DMS53 (cell line): ENCODE results near the gene GALNT10.

Experiments used
- DNase-seq: peaks from one replicate; lab custom pipeline; 2025; lab: John Stamatoyannopoulos, UW

The GALNT10 gene

DNA sequence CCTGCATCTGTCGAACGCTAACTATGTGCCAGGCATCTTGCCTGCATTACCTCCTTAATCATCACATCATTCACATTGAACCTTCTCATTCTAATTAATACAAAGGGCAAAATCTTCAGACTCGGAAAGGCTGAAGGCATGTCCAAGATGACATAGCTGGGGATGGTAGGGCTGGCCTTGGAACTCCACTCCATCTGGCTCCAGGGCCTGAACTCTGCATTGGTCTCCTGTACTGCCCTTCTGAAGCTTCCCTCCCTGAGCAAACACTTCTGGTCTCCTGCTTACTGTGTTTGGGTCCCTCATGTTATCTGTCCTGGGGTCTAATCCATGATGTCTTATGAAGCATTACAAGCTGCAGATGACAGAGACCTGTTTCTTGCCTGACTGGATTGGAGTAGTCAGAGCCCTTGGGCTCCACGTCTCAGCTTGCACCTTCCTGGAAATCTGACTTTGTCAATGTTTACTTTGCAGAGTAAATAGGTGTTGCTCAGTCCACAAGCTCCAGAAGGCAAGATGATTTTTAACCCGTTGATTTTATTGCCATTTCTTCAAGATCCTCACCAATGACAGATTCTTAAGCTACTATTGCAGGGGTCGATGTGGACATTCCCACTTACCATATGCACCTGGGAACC lies 106.1 kb downstream of the GALNT10 start:
- peak; percentile 31 for DNase-seq

DNA sequence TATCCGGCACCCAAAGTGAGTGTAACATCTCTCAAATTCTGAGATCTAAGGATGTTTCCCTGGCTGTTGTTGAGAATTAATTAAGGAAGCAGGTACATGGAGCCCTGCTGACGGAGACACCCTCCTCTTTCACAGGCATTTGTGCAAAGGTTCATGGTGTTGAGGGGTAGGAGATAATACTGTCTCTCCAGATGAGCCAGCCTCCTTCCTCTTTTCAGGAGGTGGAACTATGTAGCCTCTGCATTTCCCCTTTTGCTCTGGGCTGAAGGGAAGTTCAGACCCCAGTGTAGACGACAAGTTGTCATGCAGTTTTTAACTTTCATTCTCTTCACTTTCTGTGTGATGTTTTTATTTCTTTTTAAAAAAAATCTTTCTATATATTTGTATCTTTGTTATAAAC lies 107.5 kb downstream of the GALNT10 start:
- no peak for DNase-seq

- no peak for DNase-seq
Observed at GRCh38 chr5:154300207-154300883, 109.8 kb downstream of the GALNT10 start.

DNA sequence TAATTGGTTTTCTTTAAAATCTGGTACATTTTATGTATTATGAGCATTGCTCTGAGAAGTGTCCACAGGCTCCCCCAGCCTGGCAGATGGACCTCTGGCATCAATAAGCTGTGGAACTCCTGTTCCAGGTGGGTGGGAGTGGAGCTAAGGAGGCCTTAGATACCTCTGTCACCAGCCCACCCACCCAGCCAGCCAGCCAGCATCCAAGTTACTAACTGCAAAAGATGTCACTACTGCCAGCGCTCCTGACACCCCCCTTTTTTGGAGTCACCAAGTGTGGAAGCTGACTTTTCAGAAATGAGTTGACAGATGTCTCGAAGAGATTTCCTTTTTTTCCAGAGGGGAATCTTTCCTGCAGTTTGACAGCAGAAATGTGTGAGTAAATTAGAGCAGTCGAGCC lies 111.2 kb downstream of the GALNT10 start:
- DNase-seq, result no peak

DNA sequence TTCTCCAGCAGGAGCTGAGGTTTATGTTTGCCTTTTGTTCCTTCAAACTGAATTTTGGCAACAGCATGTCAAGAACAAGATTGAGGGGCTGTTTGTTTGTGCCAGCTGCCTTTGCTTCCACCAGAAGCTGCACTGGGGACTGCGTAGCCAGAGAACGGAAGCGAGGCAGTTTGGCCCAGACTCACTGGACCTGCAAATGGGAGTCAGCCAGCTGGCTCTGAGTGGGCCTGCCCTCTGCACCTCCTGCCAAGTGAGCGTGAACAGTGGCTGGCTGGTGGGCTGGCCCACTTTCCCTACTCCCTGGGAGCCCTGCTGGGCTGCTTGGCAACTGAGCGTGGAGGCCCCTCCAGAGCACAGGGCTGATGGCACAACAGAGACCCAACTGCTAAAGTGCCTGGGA lies 111.6 kb downstream of the GALNT10 start:
- no peak for DNase-seq

DNA sequence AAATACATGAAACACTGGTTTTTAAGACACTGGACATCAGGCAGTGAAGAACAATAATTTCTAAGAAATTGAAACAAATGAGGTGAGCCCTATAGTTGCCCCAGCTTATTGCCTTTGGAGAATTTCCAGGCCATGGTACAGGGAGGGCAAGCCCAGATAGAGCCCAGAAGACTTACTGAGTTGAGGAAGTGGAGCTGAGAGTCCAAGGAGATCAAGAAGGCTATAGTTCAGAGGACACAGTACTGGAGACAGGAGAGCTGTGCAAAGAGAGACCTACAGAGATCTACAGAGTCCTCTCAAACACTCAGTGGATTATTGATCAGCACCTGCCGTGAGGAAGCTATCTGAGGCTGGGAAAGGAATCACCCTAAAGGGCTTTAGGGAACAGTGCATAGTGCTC lies 112.6 kb downstream of the GALNT10 start:
- no peak for DNase-seq

DNA sequence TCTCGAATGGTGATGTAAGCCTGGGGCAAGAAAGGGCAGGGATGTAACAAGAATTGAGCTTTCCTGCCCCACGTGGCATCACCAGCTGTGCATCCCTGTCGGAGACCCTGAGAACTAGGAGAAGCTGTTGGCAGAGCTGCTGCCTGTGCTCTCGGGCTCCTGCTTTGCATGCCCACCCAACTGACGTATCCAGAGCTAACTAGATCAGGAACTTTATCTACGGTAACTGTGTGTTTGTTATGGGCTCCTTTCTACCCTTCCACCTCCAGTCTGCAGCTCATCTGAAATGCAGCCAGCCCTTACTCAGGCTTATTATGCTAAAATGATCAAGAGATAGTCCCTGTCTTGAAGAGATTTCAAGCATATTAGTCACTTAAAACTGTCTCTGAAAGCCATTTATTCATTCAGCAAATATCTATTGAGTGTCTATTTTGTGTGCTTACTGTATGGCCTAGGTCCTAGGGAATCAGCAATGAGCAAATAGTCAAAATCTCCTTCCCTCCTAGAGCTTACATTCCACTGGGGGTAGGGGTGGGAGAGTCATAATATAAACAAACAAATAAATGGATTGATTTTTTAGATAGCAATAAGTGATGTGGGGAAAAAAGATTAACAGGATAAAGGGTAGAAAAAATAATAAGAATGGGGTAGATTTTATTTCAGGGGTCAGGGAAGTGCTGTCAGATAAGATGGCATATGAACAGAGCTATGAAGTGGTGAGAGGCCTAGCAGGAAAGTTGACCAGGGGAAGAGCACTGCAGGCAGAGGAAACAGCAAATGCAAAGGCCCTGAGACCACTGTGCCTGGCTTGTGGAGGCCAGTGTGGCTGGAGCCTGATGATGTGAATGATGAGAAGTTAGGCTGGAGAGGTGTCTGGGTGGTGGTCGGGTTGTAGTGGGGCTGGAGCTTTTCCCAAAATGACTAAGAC lies 118.2 kb downstream of the GALNT10 start:
- no peak for DNase-seq

DNA sequence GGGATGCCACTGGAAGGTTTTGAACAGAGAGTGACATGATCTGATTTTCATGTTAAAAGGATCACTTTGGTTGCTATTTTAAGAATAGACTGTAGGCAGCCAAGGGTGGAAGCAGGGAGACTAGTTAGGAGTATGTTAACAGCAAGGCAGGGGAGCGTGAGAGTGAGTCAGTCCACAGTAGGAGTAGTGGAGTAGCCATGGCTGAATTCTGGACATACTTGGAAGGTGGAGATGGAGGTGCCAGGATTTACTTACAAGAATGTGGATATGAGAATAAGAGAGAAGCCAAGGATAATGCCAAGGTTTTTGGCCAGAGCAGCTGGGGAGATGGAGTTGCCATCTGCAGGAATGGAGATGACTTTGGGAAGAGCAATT lies 118.8 kb downstream of the GALNT10 start:
- DNase-seq, result no peak

GRCh38 chr5:154309805-154310204 lies 119.3 kb downstream of the GALNT10 start:
- DNase-seq, result no peak

DNA sequence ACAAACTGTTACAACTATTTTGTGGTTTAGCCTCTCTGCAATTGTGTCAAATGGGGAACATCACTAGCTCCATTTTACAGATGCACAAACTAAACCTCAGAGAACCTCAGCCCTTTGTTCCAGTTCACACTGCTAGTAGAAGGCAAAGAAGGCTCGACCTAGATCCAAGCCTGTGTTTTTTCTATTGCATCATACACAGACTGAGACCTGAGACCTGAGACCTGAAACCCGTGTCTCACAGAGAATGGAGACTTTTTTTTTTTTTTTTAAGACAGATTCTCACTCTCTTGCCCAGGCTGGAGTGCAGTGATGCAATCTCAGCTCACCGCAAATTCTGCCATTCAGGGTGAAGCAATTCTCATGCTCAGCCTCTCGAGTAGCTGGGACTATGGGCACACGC lies 120.8 kb downstream of the GALNT10 start:
- DNase-seq, result no peak

DNA sequence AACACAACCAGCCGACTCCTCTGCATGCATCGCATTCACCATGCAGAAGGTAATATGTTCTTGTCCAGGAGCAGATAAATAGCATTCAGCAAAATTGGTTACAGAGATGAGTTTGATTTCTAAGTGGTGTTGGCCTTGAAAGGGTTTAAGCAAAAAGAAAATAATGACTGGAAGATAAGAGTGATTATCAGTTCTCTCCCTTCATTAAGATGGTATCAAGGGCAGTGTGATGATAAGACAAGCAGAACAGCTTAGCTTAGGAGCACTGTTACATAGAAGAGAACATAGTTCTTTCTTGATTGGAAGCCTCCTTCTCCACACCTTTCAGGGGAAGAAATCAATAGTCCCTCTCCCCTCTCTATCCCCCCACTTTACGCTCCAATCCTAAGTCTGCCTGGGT lies 121.5 kb downstream of the GALNT10 start:
- no peak for DNase-seq

GRCh38 chr5:154312576-154312975 lies 122.0 kb downstream of the GALNT10 start:
- no peak for DNase-seq

GRCh38 chr5:154313360-154314017 lies 123.0 kb downstream of the GALNT10 start:
- DNase-seq, result no peak

DNA sequence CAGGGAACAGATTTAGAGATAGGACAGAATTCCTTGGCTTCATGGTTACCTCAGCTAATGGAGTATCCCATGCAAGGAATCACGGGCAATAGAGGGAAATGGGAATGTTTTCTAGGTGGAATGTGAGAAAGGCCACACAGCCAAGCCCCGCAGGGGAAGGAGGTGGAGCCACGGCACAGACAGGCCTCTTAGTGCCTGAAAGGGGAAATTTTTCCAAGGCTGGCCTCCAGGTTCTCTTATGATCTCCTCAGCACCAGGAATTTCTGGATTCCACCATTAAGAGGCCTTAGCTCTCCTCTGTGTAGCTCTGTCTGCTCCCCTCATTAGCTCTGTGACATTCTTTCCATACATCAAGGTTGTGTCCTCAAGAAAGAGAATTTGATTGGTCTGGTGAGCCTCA lies 124.7 kb downstream of the GALNT10 start:
- no peak for DNase-seq

DNA sequence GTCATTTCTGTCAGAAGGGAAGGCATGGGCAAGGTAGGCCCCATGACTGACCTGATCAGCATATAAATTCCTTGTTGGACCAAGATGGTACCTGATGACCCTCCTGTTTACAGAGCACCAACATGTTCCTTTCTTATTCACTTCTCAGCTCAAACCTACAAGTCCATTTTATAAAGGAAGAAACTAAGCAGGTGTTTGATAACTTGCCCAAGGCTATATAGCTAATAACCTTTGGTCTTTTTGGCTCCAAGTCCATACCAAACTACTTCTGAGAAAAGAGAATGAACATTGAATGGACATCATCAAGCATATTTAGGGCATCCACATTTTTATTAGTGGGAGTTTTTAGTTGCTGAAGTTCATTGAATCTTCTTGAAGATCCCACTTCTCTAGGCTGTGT lies 125.2 kb downstream of the GALNT10 start:
- DNase-seq, result no peak

DNA sequence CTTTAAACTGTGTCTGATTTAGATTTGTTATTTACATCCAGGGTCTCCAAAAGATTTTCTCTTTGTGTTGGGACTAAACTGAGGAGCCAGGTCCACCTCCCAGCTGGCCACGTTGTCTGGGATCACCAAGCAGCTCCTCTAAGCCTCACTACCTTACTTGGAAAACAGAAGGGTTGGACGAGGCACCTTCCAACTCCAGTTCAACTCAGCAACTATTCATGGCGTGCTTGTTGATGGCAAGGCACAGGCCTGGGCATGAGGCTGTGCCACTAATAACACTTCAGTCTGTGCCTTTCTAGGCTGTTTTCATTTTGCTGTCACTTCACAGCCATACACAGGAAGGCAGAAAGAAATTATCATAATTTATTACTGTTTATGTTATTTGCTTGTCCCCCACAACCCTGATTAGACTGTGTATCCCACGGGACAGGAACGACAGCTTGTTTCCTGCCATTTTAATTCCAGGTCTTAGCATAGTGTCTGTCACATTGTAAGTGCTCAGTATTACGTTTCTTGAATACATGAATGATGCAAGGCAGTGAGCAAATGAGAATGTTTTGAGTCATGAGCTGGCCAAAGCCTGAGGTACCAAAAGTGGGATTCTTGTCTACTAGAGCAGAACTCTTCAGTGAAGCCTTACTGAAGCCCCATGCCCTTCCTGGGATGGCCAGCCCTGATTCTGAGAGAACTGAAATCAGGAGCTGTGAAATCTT lies 125.8 kb downstream of the GALNT10 start:
- no peak for DNase-seq

DNA sequence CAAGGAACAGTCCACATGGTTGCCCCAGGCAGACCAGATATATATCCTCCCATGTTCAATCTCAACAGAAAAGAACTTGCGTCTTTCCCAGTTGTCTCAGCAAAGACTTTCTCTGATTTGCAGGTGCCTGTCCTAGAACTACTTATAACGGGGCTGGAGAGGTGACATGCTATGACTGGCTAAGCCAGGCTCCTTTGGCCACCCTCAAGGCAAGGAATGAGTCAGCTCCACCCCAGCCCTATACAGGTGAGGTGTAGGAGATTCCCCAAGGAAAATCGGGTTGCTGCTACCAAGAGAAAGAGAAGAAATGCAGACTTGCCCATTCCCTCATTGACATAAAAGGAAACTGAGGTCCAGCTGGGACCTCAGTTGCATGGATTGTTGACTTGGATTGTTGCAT lies 127.4 kb downstream of the GALNT10 start:
- no peak for DNase-seq

GRCh38 chr5:154318691-154319090 lies 128.2 kb downstream of the GALNT10 start:
- DNase-seq, result no peak

DNA sequence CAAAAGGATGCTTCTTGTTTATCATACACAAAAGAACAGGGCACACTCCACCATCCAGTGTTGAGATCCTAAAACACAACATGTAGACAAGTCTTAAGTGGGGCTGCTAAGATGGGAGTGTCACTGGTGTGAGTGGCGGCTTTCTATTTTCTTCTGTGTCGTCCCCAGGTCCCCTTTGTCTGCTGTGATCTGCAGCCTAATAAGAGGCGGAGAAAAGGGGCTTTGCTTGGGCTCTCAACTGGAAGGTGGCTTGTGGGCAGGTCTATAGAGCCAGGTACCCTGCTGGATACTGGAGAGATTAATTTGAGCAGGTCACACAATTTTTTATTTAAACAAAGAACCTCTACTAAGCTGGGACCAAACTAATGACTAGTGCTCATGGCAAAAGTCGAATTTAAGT lies 129.2 kb downstream of the GALNT10 start:
- DNase-seq, result no peak

DNA sequence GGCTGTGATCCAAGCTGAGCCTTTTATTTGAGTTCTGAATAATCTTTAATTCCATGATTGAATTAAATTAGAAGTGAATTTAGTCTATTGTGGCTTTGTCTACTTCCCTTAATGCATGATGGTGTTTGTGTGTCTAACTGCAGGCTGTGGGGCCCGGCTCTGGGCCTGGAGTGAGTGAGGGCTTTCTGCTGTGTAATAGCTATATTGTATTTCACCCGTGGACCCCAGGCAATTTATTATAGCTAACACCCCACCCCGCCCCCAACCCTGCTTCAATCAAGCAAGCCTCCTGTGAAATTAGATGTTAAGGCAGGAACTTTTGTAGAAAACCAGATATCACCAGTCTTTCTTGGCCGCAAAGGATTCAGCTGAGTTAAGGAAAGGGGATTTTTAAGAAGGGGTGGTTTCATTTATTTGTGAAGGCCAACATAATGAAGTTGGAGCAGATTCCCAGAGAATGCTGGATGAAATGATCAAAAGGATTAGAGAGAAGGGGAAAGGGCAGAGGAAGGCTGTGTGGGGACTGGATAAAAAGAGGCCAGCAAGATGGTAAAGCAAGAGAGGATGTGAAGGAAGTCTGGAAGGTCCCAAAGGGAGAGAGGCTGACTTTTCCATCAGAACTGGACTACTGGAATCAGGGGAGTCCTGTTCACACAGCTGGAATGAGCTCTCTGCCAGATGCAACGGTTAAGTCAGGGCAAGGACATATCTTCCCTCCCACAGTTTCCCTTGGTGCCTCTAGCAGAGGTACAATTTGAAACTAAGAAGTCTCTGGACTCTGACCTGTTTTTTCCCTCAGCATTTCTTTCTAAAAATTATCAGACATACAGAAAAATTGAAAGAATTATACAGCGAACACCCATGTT lies 129.9 kb downstream of the GALNT10 start:
- no peak for DNase-seq

DNA sequence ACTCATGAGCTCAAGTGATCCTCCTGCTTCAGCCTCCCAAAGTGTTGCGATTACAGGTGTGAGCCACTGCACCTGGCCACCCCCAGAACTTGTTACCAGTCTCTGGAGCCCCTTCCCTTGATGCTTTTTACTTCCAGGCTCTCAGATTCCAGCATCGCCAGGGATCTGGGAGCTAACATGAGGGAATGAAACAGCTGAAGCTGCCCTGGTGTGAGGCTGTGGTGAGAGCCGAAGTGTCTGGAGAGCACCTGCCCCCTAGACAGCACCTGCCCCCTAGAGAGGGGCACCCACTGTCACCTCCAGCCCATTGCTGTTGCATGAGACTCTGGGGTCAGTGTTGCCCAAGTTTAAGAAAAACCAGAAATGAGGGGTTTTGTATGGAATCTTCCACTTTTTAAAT lies 131.0 kb downstream of the GALNT10 start:
- no peak for DNase-seq
